Natural killer cell (primary cell): Measurements from ENCODE around the gene KSR1. TPM values are rescaled to one million over a fixed set of nuclear protein-coding genes. Genes with fewer than 3 reads are reported as not detected.

Experiments used
- ATAC-seq, 3 donors: fragments of 150-1000 bp in 2 of 3; fragments of 200-7000 bp in 1 of 3; cut with Tn5 transposase; 1 replicate in 1 of 3; 2 replicates in 2 of 3; pipeline ENCODE4 v1.10.0; 2021; ENCODE audit warnings: mild to moderate bottlenecking in 2 of 3, moderate library complexity in 2 of 3
- DNase-seq, 2 donors: peaks; one replicate each; pipeline versions ENCODE4 v3.0.0 to v3.0.0-alpha.2; 2013 to 2021; ENCODE audit warnings: mixed read lengths in 1 of 2
- H3K27ac ChIP-seq: one replicate; pipeline ENCODE4 v1.5.1; 2013; ENCODE audit warnings: mild to moderate bottlenecking, low read length
- H3K27me3 ChIP-seq: one replicate; pipeline ENCODE4 v1.6.1; 2013; ENCODE audit warnings: low read length; ENCODE audit not compliant: control insufficient read depth, insufficient read depth
- H3K36me3 ChIP-seq: one replicate; pipeline ENCODE4 v1.6.1; 2013; ENCODE audit warnings: low read length; ENCODE audit not compliant: control insufficient read depth, insufficient read depth
- H3K4me1 ChIP-seq: one replicate; pipeline ENCODE4 v1.6.1; 2013; ENCODE audit warnings: low read length; ENCODE audit not compliant: control insufficient read depth, insufficient read depth
- H3K4me3 ChIP-seq: one replicate; pipeline ENCODE4 v1.5.1; 2013; ENCODE audit warnings: low read length
- H3K9me3 ChIP-seq: one replicate; pipeline ENCODE4 v1.6.1; 2013; ENCODE audit warnings: low read length; ENCODE audit not compliant: control insufficient read depth, insufficient read depth
- H3K27ac Mint-ChIP-seq, 2 donors: one replicate each; pipeline ENCODE4 v1.8.0; 2022; ENCODE audit warnings: mild to moderate bottlenecking in 2 of 2, mixed read lengths in 2 of 2, moderate library complexity in 1 of 2
- H3K27me3 Mint-ChIP-seq, 2 donors: one replicate each; pipeline ENCODE4 v1.8.0; 2022; ENCODE audit warnings: low read depth in 2 of 2, mixed read lengths in 2 of 2
- H3K36me3 Mint-ChIP-seq: one replicate; pipeline ENCODE4 v1.8.0; 2022; ENCODE audit warnings: mixed read lengths
- H3K4me1 Mint-ChIP-seq, 2 donors: one replicate each; pipeline ENCODE4 v1.8.0; 2022; ENCODE audit warnings: mixed read lengths in 2 of 2
- H3K4me3 Mint-ChIP-seq: one replicate; pipeline ENCODE4 v1.8.0; 2022; ENCODE audit warnings: mild to moderate bottlenecking, moderate library complexity, mixed read lengths
- H3K9me3 Mint-ChIP-seq, 2 donors: one replicate each; pipeline ENCODE4 v1.8.0; 2022; ENCODE audit warnings: mixed read lengths in 2 of 2
- WGBS: methylation state at CpG from one replicate; pipeline ENCODE4 v1.1.7; 2013; ENCODE audit warnings: missing lambda C conversion rate; ENCODE audit not compliant: insufficient coverage; 5-methylcytosine and 5-hydroxymethylcytosine counted together
- intact Hi-C: fragments of 100-400 bp; cut with micrococcal nuclease; formaldehyde crosslinking; loops from one replicate; pipeline ENCODE4 v1.14.2; 2022
- total RNA-seq, 4 donors: library from RNA; stranded (reverse); fragments of 120-200 nt in 1 of 4; gene quantifications; one replicate each; pipeline versions ENCODE4 v1.2.3 to v1.2.4, GENCODE V29; 2013 to 2022
- TF ChIP-seq, protein P1 (sequence below): fragments of 200-600 bp; IDR thresholded peaks from one replicate; pipeline ENCODE4 v1.8.0; 2022; ENCODE audit warnings: antibody characterized with exemption

The KSR1 gene
- total RNA-seq, 3 donors from 2014 or later (not counting 1 experiment from before 2014, with no cell fraction given): 46.4 to 63.1 (median 59.2) TPM

DNA sequence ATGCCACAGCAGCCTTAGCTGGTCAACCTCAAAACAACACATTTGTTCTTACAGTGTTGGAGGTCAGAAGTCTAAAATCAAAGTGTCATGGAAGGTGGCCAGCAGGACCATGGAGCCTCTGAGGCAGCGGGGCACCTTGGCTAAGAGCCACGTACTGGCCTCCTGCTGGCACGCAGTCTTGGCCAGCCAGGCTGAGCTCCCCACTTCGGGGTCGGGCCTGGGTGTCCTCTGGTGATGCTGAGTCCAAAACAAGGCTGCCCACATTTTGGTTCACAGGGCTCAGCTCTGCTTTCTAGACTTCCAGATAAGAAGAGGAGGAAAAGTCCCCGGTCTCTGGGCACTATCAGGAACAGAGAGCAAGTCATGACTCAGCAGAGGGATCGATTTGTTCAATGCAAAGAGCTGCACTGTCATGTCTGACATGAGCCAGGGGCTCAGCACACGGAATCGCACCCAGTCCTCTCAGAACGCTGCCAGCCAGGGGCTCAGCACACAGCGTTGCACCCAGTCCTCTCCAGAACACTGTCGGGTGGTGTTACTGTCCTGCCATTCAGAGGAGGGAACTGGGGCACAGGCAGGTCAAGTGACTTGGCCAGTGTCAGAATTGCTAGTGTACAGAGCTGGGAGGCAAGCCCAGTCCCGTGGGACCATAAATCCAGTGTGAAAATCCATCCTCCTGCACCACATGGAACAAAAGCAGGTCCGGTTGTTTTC lies 177.2 kb downstream of the KSR1 start:
- H3K4me3 ChIP-seq: no peak overlapping the region
- TF ChIP-seq, protein P1, sequence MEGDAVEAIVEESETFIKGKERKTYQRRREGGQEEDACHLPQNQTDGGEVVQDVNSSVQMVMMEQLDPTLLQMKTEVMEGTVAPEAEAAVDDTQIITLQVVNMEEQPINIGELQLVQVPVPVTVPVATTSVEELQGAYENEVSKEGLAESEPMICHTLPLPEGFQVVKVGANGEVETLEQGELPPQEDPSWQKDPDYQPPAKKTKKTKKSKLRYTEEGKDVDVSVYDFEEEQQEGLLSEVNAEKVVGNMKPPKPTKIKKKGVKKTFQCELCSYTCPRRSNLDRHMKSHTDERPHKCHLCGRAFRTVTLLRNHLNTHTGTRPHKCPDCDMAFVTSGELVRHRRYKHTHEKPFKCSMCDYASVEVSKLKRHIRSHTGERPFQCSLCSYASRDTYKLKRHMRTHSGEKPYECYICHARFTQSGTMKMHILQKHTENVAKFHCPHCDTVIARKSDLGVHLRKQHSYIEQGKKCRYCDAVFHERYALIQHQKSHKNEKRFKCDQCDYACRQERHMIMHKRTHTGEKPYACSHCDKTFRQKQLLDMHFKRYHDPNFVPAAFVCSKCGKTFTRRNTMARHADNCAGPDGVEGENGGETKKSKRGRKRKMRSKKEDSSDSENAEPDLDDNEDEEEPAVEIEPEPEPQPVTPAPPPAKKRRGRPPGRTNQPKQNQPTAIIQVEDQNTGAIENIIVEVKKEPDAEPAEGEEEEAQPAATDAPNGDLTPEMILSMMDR: no peak
- H3K4me1 ChIP-seq: peaks cover 47% of the 10 kb centered on the region
- H3K27me3 Mint-ChIP-seq: no peaks in the 10 kb centered on the region
- H3K9me3 Mint-ChIP-seq: no peaks in the 10 kb centered on the region
- no peaks in the 10 kb centered on the region for H3K36me3 ChIP-seq
- no peak for ATAC-seq
- H3K9me3 ChIP-seq: no peaks in the 10 kb centered on the region
- 92% methylated on average over 14 of the region's 14 CpGs for WGBS
- peak overlapping the region; percentile 9 to 91 for H3K27ac Mint-ChIP-seq
- H3K36me3 Mint-ChIP-seq: no peaks in the 10 kb centered on the region
- peak overlapping the region; percentile 95 for H3K4me3 Mint-ChIP-seq
- intact Hi-C loops: no loop called here
- no peaks in the 10 kb centered on the region for H3K27me3 ChIP-seq
- no peak for DNase-seq
- peaks cover 50 to 65% of the 10 kb centered on the region in 2 donors for H3K4me1 Mint-ChIP-seq
- no peak overlapping the region for H3K27ac ChIP-seq

- H3K4me1 Mint-ChIP-seq: peaks cover 49 to 64% of the 10 kb centered on the region in 2 donors
- Histone ChIP-seq H3K27me3 (no peaks in the 10 kb centered on the region), H3K9me3 (no peaks in the 10 kb centered on the region), H3K27ac (no peak overlapping the region), H3K4me1 (peaks cover 47% of the 10 kb centered on the region), H3K4me3 (no peak overlapping the region), H3K36me3 (peaks cover 1% of the 10 kb centered on the region)
- WGBS: 92% methylated on average over 1 of the region's 1 CpG
- DNase-seq (no peak), ATAC-seq (no peak)
- intact Hi-C loops: no loop called here
- H3K27ac Mint-ChIP-seq: peak overlapping the region in 1 of 2 donors; percentile 70
- no peak overlapping the region for H3K4me3 Mint-ChIP-seq
- H3K9me3 Mint-ChIP-seq: no peaks in the 10 kb centered on the region
- no peaks in the 10 kb centered on the region for H3K36me3 Mint-ChIP-seq
- TF ChIP-seq, protein P1: no peak
- H3K27me3 Mint-ChIP-seq: no peaks in the 10 kb centered on the region
Observed at GRCh38 chr17:27634026-27634335, 177.7 kb downstream of the KSR1 start.

DNA sequence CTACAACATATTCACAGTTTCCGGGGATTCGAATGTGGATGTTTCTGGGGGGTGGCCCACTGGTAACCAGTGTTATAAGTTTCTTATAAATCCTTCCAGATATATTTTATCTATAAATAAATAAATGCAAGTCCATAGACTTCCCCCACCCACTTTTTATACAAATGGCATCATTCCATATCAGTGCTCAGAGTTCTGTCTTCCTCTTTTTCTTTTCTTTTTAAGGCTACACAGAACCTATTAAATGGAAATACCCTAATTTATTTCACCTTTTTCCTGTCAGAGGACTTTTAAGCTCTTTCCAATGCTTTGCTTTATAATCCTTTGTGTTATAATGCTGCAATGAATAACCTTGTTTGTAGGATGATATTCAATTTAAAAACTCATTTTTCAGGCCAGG lies 178.5 kb downstream of the KSR1 start:
- Mint-ChIP-seq H3K4me3 (no peak overlapping the region), H3K27ac (peak overlapping the region; percentile 19 to 70), H3K36me3 (peaks cover under 1% of the 10 kb centered on the region), H3K27me3 (no peaks in the 10 kb centered on the region), H3K4me1 (peaks cover 44 to 60% of the 10 kb centered on the region in 2 donors), H3K9me3 (no peaks in the 10 kb centered on the region)
- peaks cover 9% of the 10 kb centered on the region for H3K36me3 ChIP-seq
- ATAC-seq (no peak), DNase-seq (no peak)
- intact Hi-C loops: no loop called here
- H3K4me1 ChIP-seq: peaks cover 47% of the 10 kb centered on the region
- H3K27ac ChIP-seq: peak overlapping the region; percentile 17
- WGBS: no CpG with 5 or more reads among the region's 2 CpGs
- H3K4me3 ChIP-seq: no peak overlapping the region
- no peaks in the 10 kb centered on the region for H3K9me3 ChIP-seq
- H3K27me3 ChIP-seq: no peaks in the 10 kb centered on the region
- TF ChIP-seq, protein P1: no peak
